LoVo (cell line): ENCODE results near the gene PAX2.

Experiments
- DNase-seq: peaks from one replicate; pipeline ENCODE4 v3.0.0-alpha.2; 2016; ENCODE audit warnings: low spot score

Gene PAX2

GRCh38 chr10:100817268-100817839 lies 72.0 kb downstream of the PAX2 start:
- DNase-seq, result no peak

GRCh38 chr10:100819424-100819823 lies 74.0 kb downstream of the PAX2 start:
- no peak for DNase-seq

GRCh38 chr10:100823194-100823593 lies 77.8 kb downstream of the PAX2 start:
- DNase-seq, result no peak

GRCh38 chr10:100824886-100825285 lies 79.5 kb downstream of the PAX2 start:
- no peak for DNase-seq

GRCh38 chr10:100825325-100825875 lies 80.0 kb downstream of the PAX2 start:
- no peak for DNase-seq

- DNase-seq, result no peak
Observed at GRCh38 chr10:100826031-100826651, 80.8 kb downstream of the PAX2 start.

GRCh38 chr10:100826661-100826982 lies 81.2 kb downstream of the PAX2 start:
- DNase-seq, result no peak

GRCh38 chr10:100826983-100827818 lies 81.8 kb downstream of the PAX2 start:
- DNase-seq, result peak; percentile 7

GRCh38 chr10:100827819-100828737 lies 82.7 kb downstream of the PAX2 start:
- peak; percentile 32 for DNase-seq

GRCh38 chr10:100828738-100829096 lies 83.3 kb downstream of the PAX2 start:
- no peak for DNase-seq

- DNase-seq, result no peak
Observed at GRCh38 chr10:100829097-100829870, 83.9 kb downstream of the PAX2 start.

- no peak for DNase-seq
Observed at GRCh38 chr10:100829933-100830727, 84.7 kb downstream of the PAX2 start.

- DNase-seq, result no peak
Observed at GRCh38 chr10:100830728-100831111, 85.3 kb downstream of the PAX2 start.

GRCh38 chr10:100831742-100832141 lies 86.4 kb downstream of the PAX2 start:
- DNase-seq, result no peak

- no peak for DNase-seq
Observed at GRCh38 chr10:100835810-100836209, 90.4 kb downstream of the PAX2 start.

- no peak for DNase-seq
Observed at GRCh38 chr10:100836891-100837290, 91.5 kb downstream of the PAX2 start.

- no peak for DNase-seq
Observed at GRCh38 chr10:100837300-100837699, 91.9 kb downstream of the PAX2 start.

GRCh38 chr10:100838986-100839385 lies 93.6 kb downstream of the PAX2 start:
- DNase-seq, result no peak

GRCh38 chr10:100841528-100841927 lies 96.1 kb downstream of the PAX2 start:
- no peak for DNase-seq

- peak; percentile 11 for DNase-seq
Observed at GRCh38 chr10:100847440-100847839, 102.1 kb downstream of the PAX2 start.
